H1 (cell line): ENCODE data around the gene IL2RA. TPM values are rescaled to one million over a fixed set of nuclear protein-coding genes. Genes with fewer than 3 reads are reported as not detected.

Source experiments
- BRCA1 ChIP-seq: IDR thresholded peaks from 2 replicates; pipeline ENCODE4 v1.6.1; 2012; ENCODE audit warnings: low read depth, low read length, improper control_type of control experiment
- CBX5 ChIP-seq: fragments of 300-800, 300-1000 bp; sonication (generic); IDR thresholded peaks from 2 replicates; pipeline ENCODE4 v1.7.1; 2016; ENCODE audit warnings: antibody characterized with exemption, low read length, low read depth
- CBX8 ChIP-seq: fragments of 300-800, 300-1000 bp; sonication (generic); IDR thresholded peaks from 2 replicates; pipeline ENCODE4 v1.7.1; 2016; ENCODE audit warnings: low read depth, low read length, borderline replicate concordance
- CHD2 ChIP-seq: IDR thresholded peaks from 2 replicates; pipeline ENCODE4 v1.6.1; 2012; ENCODE audit warnings: low read length, improper control_type of control experiment
- CREB1 ChIP-seq: IDR thresholded peaks from 2 replicates; pipeline ENCODE4 v1.6.1; 2012; ENCODE audit warnings: inconsistent platforms
- CTBP2 ChIP-seq: IDR thresholded peaks from 2 replicates; pipeline ENCODE4 v1.7.0; 2011; ENCODE audit warnings: borderline replicate concordance, mild to moderate bottlenecking, moderate library complexity, mixed read lengths, low read length; ENCODE audit not compliant: insufficient read depth, insufficient read length
- E2F6 ChIP-seq: IDR thresholded peaks from 2 replicates; pipeline ENCODE4 v1.6.1; 2012; ENCODE audit warnings: inconsistent platforms
- FOSL1 ChIP-seq: IDR thresholded peaks from 2 replicates; pipeline ENCODE4 v1.6.1; 2011; ENCODE audit warnings: mild to moderate bottlenecking, low read depth, low read length, moderate library complexity; ENCODE audit not compliant: insufficient read depth
- GABPA ChIP-seq: IDR thresholded peaks from 2 replicates; pipeline ENCODE4 v1.6.1; 2011; ENCODE audit warnings: mild to moderate bottlenecking, low read length, moderate library complexity, borderline replicate concordance; ENCODE audit not compliant: insufficient read depth
- GTF2F1 ChIP-seq: IDR thresholded peaks from 2 replicates; pipeline ENCODE4 v1.6.1; 2012; ENCODE audit warnings: low read depth, low read length, improper control_type of control experiment, borderline replicate concordance
- JUN ChIP-seq: IDR thresholded peaks from 2 replicates; pipeline ENCODE4 v1.6.1; 2011; ENCODE audit warnings: low read depth, mild to moderate bottlenecking, improper control_type of control experiment, low read length
- KDM5A ChIP-seq: fragments of 200-600 bp; IDR thresholded peaks from 2 replicates; pipeline ENCODE4 v1.7.1; 2012; ENCODE audit warnings: mild to moderate bottlenecking, low read length, inconsistent platforms, mixed read lengths
- MAX ChIP-seq: IDR thresholded peaks from 2 replicates; pipeline ENCODE4 v1.6.1; 2012; ENCODE audit warnings: inconsistent platforms
- RFX5 ChIP-seq: IDR thresholded peaks from 2 replicates; pipeline ENCODE4 v1.6.1; 2011; ENCODE audit warnings: low read depth, low read length, improper control_type of control experiment, borderline replicate concordance
- RXRA ChIP-seq: IDR thresholded peaks from 2 replicates; pipeline ENCODE4 v1.6.1; 2011; ENCODE audit warnings: low read depth, mild to moderate bottlenecking, low read length, moderate library complexity; ENCODE audit not compliant: insufficient read depth
- SIN3A ChIP-seq, 2 experiments: IDR thresholded peaks in 1 of 2; conservative IDR thresholded peaks in 1 of 2; 2 replicates each; pipeline ENCODE4 v1.6.1; 2011 to 2012; ENCODE audit warnings: low read length in 2 of 2, improper control_type of control experiment in 1 of 2, low read depth in 1 of 2, mild to moderate bottlenecking in 1 of 2
- SIRT6 ChIP-seq: IDR thresholded peaks from one replicate; pipeline ENCODE4 v1.7.1; 2012; ENCODE audit warnings: low read length, inconsistent platforms
- SIX5 ChIP-seq: IDR thresholded peaks from 2 replicates; pipeline ENCODE4 v1.6.1; 2011; ENCODE audit warnings: mild to moderate bottlenecking, low read depth, low read length
- SP2 ChIP-seq: IDR thresholded peaks from 2 replicates; pipeline ENCODE4 v1.6.1; 2012; ENCODE audit warnings: mild to moderate bottlenecking, low read length, inconsistent platforms
- SP4 ChIP-seq: IDR thresholded peaks from 2 replicates; pipeline ENCODE4 v1.6.1; 2012; ENCODE audit warnings: low read length, inconsistent platforms
- SRF ChIP-seq: IDR thresholded peaks from 2 replicates; pipeline ENCODE4 v1.6.1; 2011; ENCODE audit warnings: mild to moderate bottlenecking, low read depth, low read length, moderate library complexity
- TAF1 ChIP-seq: IDR thresholded peaks from 2 replicates; pipeline ENCODE4 v1.6.1; 2011; ENCODE audit warnings: mild to moderate bottlenecking, low read depth, low read length
- TAF7 ChIP-seq: optimal IDR thresholded peaks from 2 replicates; pipeline ENCODE3; 2011; ENCODE audit warnings: low read depth, mild to moderate bottlenecking, inconsistent platforms, low read length, moderate library complexity, borderline replicate concordance
- USF2 ChIP-seq: IDR thresholded peaks from 2 replicates; pipeline ENCODE4 v1.6.1; 2011; ENCODE audit warnings: low read length, improper control_type of control experiment
- polyA plus RNA-seq, 7 experiments: library from polyadenylated mRNA; depleted of rRNA in 3 of 7; stranded (reverse) in 5 of 7; unstranded in 2 of 7; fragments of >200 nt in 5 of 7; fragments of 200-250 nt in 2 of 7; gene quantifications; 1 replicate in 5 of 7; 2 replicates in 1 of 7; 4 replicates in 1 of 7; pipeline versions ENCODE4 v1.2.1 to v1.2.3, GENCODE V29; 2011 to 2013; ENCODE audit warnings: missing spikeins in 2 of 7, mixed read lengths in 2 of 7
- total RNA-seq: library from RNA; stranded (reverse); fragmentation: NEBNext Ultra II Directional; extraction: Animal tissue kit (Norgen Biotek cat#: 25700); gene quantifications from 2 replicates; pipeline ENCODE4 v1.2.1, GENCODE V29; 2021

The IL2RA gene
- total and polyA plus RNA-seq, 2 of the 8 experiments (the other 6 are each of a cell fraction or from before 2014, with no cell fraction given): not detected

GRCh38 chr10:6088721-6089333 is 26.7 kb upstream of the IL2RA start, which contains the start of gene RBM17 (continued):
- peak; percentile 65; the same call in 1 of the 2 replicates for TF ChIP-seq CREB1
- no peak for TF ChIP-seq KDM5A
- TF ChIP-seq SRF: peak; percentile 61
- TF ChIP-seq SP2: peak; percentile 39; the same call in 1 of the 2 replicates
- TF ChIP-seq TAF7: peak; percentile 97
- TF ChIP-seq FOSL1: no peak
- TF ChIP-seq CBX5: no peak
- no peak for TF ChIP-seq CTBP2
- no peak for TF ChIP-seq SP4
- peak; percentile 70 for TF ChIP-seq MAX
- TF ChIP-seq GABPA: peak; percentile 25; the same call in 1 of the 2 replicates
- no peak for TF ChIP-seq CHD2
- no peak for TF ChIP-seq SIRT6
- no peak for TF ChIP-seq E2F6
- no peak for TF ChIP-seq SIX5
- TF ChIP-seq TAF1: peak; percentile 62; the same call in 1 of the 2 replicates
- TF ChIP-seq CBX8: no peak
- TF ChIP-seq JUN: no peak
- TF ChIP-seq GTF2F1: 0 out of 2 replicates have a peak, but pooled peaks have one; percentile 25
- TF ChIP-seq RFX5: no peak; the same call in 1 of the 2 replicates
- TF ChIP-seq RXRA: no peak
- TF ChIP-seq SIN3A (conservative IDR thresholded peaks at IDR 0.05 in 1 of 2, IDR thresholded peaks at IDR 0.05 in 1 of 2; ENCODE audit: low read depth in 1 of 2, low read length in 2 of 2): peak; percentile 9 to 48; a peak in 1 of 4 replicates
- no peak for TF ChIP-seq BRCA1
- no peak for TF ChIP-seq USF2
